ENCODE measurements around the gene NFIA.

Gene NFIA

DNA sequence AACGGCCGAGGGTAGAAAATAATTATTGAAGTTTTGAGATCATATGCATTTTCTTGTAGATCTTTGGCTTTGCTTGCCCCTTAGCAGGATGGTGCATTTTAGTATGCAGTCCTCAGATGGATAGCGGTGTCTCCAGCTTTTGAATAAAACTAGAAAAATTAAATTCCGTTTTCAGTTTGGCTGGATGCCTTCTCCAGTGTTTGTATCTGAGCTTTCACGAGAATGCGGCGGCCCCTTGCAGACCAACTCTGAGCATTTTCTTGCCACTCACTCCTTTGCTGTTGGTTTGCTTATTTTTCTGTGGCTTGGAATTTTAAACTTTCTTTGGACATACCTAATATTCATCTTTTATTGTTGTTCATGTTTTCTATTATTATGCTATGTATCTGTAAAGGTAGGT, 192.6 kb downstream of the NFIA start:
- TF ChIP-seq ZNF416 (tag by site-specific recombination; IDR thresholded peaks at IDR 0.05) (no peak), ZNF626 (tag by site-specific recombination; IDR thresholded peaks at IDR 0.05) (no peak), ZNF473 (tag by site-specific recombination; IDR thresholded peaks at IDR 0.05) (no peak), OSR2 (tag by site-specific recombination; IDR thresholded peaks at IDR 0.05) (no peak), SP3 (tag by site-specific recombination; IDR thresholded peaks at IDR 0.05) (no peak), PRDM2 (tag by site-specific recombination; IDR thresholded peaks at IDR 0.05; ENCODE audit: borderline replicate concordance) (no peak), ZNF140 (tag by site-specific recombination; IDR thresholded peaks at IDR 0.05) (no peak), GLI4 (tag by site-specific recombination; IDR thresholded peaks at IDR 0.05) (no peak), ZSCAN30 (tag by site-specific recombination; IDR thresholded peaks at IDR 0.05) (no peak), ZBTB6 (tag by site-specific recombination; IDR thresholded peaks at IDR 0.05) (no peak), ZBTB26 (tag by site-specific recombination; optimal IDR thresholded peaks at IDR 0.05) (no peak), ZNF621 (tag by site-specific recombination; IDR thresholded peaks at IDR 0.05) (no peak), YY2 (tag by site-specific recombination; IDR thresholded peaks at IDR 0.05) (no peak), ZNF596 (tag by site-specific recombination; IDR thresholded peaks at IDR 0.05) (no peak), ZNF48 (tag by site-specific recombination; IDR thresholded peaks at IDR 0.05) (no peak)
- TF ChIP-seq, protein P1, sequence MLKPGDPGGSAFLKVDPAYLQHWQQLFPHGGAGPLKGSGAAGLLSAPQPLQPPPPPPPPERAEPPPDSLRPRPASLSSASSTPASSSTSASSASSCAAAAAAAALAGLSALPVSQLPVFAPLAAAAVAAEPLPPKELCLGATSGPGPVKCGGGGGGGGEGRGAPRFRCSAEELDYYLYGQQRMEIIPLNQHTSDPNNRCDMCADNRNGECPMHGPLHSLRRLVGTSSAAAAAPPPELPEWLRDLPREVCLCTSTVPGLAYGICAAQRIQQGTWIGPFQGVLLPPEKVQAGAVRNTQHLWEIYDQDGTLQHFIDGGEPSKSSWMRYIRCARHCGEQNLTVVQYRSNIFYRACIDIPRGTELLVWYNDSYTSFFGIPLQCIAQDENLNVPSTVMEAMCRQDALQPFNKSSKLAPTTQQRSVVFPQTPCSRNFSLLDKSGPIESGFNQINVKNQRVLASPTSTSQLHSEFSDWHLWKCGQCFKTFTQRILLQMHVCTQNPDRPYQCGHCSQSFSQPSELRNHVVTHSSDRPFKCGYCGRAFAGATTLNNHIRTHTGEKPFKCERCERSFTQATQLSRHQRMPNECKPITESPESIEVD (tag by site-specific recombination; IDR thresholded peaks at IDR 0.05), result no peak
- TF ChIP-seq, protein P2, sequence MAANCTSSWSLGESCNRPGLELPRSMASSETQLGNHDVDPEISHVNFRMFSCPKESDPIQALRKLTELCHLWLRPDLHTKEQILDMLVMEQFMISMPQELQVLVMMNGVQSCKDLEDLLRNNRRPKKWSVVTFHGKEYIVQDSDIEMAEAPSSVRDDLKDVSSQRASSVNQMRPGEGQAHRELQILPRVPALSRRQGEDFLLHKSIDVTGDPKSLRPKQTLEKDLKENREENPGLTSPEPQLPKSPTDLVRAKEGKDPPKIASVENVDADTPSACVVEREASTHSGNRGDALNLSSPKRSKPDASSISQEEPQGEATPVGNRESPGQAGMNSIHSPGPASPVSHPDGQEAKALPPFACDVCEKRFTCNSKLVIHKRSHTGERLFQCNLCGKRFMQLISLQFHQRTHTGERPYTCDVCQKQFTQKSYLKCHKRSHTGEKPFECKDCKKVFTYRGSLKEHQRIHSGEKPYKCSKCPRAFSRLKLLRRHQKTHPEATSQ (tag by site-specific recombination; IDR thresholded peaks at IDR 0.05), result no peak
- TF ChIP-seq, protein P3, sequence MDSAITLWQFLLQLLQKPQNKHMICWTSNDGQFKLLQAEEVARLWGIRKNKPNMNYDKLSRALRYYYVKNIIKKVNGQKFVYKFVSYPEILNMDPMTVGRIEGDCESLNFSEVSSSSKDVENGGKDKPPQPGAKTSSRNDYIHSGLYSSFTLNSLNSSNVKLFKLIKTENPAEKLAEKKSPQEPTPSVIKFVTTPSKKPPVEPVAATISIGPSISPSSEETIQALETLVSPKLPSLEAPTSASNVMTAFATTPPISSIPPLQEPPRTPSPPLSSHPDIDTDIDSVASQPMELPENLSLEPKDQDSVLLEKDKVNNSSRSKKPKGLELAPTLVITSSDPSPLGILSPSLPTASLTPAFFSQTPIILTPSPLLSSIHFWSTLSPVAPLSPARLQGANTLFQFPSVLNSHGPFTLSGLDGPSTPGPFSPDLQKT (IDR thresholded peaks at IDR 0.05; ENCODE audit: borderline replicate concordance, low read depth, low read length), result no peak
- Histone ChIP-seq H3K4me3 (ENCODE audit: low read depth, low read length) (no peak overlapping the region), H3K4me1 (ENCODE audit: control insufficient read depth, insufficient read depth, low read length) (peaks cover 3% of the 10 kb centered on the region; the same call in 1 of the 2 replicates), H3K9me3 (ENCODE audit: control insufficient read depth, insufficient read depth, low read depth, low read length) (no peaks in the 10 kb centered on the region), H3K27ac (ENCODE audit: extremely low read depth, low read depth, low read length) (no peak overlapping the region), H3K36me3 (ENCODE audit: control insufficient read depth in 2 of 2, insufficient read depth in 1 of 2, low read length in 2 of 2) (no peaks in the 10 kb centered on the region)
- POLR2A ChIA-PET, result no interaction called here
- CTCF ChIA-PET, result no interaction called here

Data from HEK293 (cell line).